Right atrium auricular region (tissue), 2 donors: Measurements from ENCODE around the gene ZNF679. TPM values are rescaled to one million over a fixed set of nuclear protein-coding genes. Genes with fewer than 3 reads are reported as not detected.
A peak's percentile ranks its signal among the peaks of the same experiment; 100 is the strongest.
"Not testable (repeated sequence)": the region's sequence is repeated elsewhere in the genome, so short reads cannot be mapped to it uniquely, and the experiment has no call there.

Experiments used
- DNase-seq: peaks from one replicate; pipeline ENCODE4 v3.0.0-alpha.2; 2019; ENCODE audit warnings: low spot score
- H3K27ac ChIP-seq, 2 donors: fragments of 200-600 bp; sonication (generic); 1 replicate in 1 of 2; 2 replicates in 1 of 2; pipeline ENCODE4 v1.5.1; 2016 to 2019
- H3K27me3 ChIP-seq, 2 donors: fragments of 200-600 bp; sonication (generic); one replicate each; pipeline versions ENCODE4 v1.5.1 to v1.6.0; 2017 to 2019
- H3K36me3 ChIP-seq: fragments of 200-600 bp; sonication (generic); one replicate; pipeline ENCODE4 v1.5.1; 2016
- H3K4me1 ChIP-seq, 2 donors: fragments of 200-600 bp; sonication (generic); one replicate each; pipeline versions ENCODE4 v1.5.1 to v1.6.0; 2017 to 2019
- H3K4me3 ChIP-seq, 2 donors: fragments of 200-600 bp; sonication (generic); 1 replicate in 1 of 2; 2 replicates in 1 of 2; pipeline ENCODE4 v1.5.1; 2017 to 2019; ENCODE audit warnings: mild to moderate bottlenecking in 1 of 2, moderate library complexity in 1 of 2
- H3K9me3 ChIP-seq, 2 donors: fragments of 200-600 bp; sonication (generic); one replicate each; pipeline ENCODE4 v1.5.1; 2019
- total RNA-seq, 2 donors: library from RNA; depleted of rRNA; stranded (reverse); fragments of >200 nt; gene quantifications; one replicate each; pipeline ENCODE4 v1.1.0, GENCODE V29; 2016
- TF ChIP-seq, protein P1 (sequence below), 2 donors: fragments of 200-600 bp; sonication (generic); IDR thresholded peaks; one replicate each; pipeline ENCODE4 v1.5.1; 2019; ENCODE audit warnings: antibody characterized with exemption in 2 of 2

The ZNF679 gene
- total RNA-seq, 2 donors from 2014 or later, result not detected

DNA sequence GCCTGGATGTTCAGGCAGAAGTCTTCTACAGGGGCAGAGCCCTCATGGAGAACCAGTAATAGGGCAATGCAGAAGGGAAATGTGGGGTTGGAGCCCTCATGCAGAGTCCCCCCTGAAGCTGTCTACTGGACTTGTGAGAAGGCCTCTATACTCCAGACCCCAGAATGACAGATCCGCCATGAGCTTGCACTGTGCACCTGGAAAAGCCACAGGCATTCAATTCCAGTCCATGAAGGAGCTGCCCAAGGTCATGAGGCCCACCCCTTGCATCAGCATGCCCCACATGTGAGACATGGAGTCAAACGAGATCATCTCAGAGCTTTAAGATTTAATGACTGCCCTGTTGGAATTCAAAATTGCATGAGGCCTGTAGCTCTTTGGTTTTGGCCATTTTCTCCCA, 4.9 kb upstream of the ZNF679 start:
- Histone ChIP-seq H3K27me3 (no peaks in the 10 kb centered on the region), H3K4me1 (no peaks in the 10 kb centered on the region), H3K36me3 (no peaks in the 10 kb centered on the region), H3K4me3 (no peak overlapping the region), H3K27ac (no peak overlapping the region), H3K9me3 (peaks cover 0 to 68% of the 10 kb centered on the region in 2 donors)
- DNase-seq, result no peak
- TF ChIP-seq, protein P1, sequence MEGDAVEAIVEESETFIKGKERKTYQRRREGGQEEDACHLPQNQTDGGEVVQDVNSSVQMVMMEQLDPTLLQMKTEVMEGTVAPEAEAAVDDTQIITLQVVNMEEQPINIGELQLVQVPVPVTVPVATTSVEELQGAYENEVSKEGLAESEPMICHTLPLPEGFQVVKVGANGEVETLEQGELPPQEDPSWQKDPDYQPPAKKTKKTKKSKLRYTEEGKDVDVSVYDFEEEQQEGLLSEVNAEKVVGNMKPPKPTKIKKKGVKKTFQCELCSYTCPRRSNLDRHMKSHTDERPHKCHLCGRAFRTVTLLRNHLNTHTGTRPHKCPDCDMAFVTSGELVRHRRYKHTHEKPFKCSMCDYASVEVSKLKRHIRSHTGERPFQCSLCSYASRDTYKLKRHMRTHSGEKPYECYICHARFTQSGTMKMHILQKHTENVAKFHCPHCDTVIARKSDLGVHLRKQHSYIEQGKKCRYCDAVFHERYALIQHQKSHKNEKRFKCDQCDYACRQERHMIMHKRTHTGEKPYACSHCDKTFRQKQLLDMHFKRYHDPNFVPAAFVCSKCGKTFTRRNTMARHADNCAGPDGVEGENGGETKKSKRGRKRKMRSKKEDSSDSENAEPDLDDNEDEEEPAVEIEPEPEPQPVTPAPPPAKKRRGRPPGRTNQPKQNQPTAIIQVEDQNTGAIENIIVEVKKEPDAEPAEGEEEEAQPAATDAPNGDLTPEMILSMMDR (IDR thresholded peaks at IDR 0.05), result no peak

DNA sequence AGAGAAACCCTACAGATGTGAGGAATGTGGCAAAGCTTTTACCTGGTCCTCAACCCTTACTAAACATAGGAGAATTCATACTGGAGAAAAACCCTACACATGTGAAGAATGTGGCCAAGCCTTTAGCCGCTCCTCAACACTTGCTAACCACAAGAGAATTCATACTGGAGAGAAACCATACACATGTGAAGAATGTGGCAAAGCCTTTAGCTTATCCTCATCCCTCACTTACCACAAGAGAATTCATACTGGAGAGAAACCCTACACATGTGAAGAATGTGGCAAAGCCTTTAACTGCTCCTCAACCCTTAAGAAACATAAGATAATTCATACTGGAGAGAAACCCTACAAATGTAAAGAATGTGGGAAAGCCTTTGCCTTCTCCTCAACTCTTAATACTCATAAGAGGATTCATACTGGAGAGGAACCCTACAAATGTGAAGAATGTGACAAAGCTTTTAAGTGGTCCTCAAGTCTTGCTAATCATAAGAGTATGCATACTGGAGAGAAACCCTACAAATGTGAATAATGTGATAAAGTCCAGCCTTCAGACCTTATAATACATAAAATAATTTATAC, 38.2 kb downstream of the ZNF679 start:
- no peaks in the 10 kb centered on the region for H3K36me3 ChIP-seq
- no peak for DNase-seq
- H3K4me3 ChIP-seq, result no peak overlapping the region
- no peaks in the 10 kb centered on the region for H3K27me3 ChIP-seq
- H3K4me1 ChIP-seq, result no peaks in the 10 kb centered on the region
- TF ChIP-seq, protein P1 (IDR thresholded peaks at IDR 0.05), result no peak
- peaks cover 11 to 64% of the 10 kb centered on the region in 2 donors for H3K9me3 ChIP-seq
- no peak overlapping the region for H3K27ac ChIP-seq

DNA sequence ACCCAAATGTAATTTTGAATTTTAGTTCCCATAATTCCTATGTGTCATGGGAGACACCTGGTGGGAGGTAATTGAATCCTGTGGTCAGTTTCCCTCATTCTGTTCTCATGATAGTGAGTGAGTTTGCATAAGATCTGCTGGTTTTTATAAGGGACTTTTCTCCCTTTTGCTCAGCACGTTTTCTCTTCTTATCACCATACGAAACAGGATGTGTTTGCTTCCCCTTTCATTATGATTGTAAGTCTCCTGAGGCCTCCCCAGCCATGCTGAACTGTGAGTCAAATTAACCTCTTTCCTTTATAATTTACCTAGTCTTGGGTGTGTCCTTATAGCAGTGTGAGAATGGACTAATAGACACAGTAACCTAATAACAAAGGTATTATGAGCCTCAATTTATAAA, 49.4 kb downstream of the ZNF679 start:
- Histone ChIP-seq H3K36me3 (no peaks in the 10 kb centered on the region), H3K4me1 (no peaks in the 10 kb centered on the region), H3K4me3 (no peak overlapping the region), H3K27me3 (no peaks in the 10 kb centered on the region), H3K27ac (no peak overlapping the region), H3K9me3 (no peaks in the 10 kb centered on the region)
- no peak for DNase-seq
- TF ChIP-seq, protein P1 (IDR thresholded peaks at IDR 0.05), result no peak

DNA sequence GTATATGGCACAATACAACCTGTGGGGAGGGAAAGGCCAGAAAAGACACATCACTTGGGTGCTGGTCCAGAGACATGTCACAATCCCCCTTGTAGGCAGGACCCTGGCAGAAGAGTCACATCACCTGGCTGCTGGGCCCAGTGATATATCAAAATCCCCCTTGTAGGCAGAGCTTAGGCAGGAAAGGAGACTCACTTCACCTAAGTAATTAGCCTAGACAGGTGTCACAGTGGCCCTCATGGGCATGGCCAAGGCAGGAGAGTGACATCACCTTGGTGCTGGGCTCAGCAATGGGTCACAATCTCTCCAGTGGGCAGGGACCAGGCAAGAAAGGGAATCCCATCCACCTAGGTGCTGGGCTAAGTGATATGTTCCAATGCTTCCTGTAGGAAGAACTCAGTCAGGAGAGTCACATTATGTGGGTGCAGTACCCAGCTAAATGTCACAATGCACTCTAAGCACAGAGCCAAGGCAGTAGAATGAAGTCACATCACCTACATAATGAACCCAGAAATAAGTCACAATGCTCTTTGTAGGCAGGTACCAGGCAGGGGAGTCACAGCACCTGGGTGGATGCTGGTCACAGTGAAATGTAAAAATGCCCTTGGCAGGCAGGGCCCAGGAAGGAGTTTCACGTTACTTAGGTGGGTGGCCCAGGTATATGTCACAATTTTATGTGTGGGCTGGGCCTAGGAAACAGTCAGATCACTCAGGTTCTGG, 66.6 kb downstream of the ZNF679 start:
- H3K27ac ChIP-seq, result no peak overlapping the region

DNA sequence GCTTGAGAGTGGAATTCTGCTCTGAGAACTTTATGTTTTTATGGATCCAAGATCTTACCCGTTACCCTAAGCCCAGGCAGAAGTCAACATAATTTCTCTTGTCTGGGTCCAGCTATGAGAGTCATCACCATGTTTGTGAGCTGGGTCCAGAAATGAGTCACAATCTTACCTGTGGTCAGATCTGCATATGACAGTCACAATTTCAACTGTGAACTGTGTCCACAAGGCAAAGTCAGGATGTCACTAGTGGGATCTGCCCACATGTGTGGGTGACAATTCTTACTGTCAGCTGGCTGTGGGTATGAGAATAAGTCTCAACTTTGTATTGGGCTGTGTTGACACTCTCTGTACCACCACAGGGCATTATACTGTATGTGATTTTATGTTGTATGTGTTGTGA, 69.1 kb downstream of the ZNF679 start:
- H3K27me3 ChIP-seq, H3K27ac ChIP-seq, H3K4me3 ChIP-seq, H3K9me3 ChIP-seq, H3K4me1 ChIP-seq, H3K36me3 ChIP-seq: not testable (repeated sequence)
- DNase-seq, result peak; percentile 9

More for the DNA sequence above, 66.6 kb downstream of the ZNF679 start:
- Histone ChIP-seq H3K27me3 (no peaks in the 10 kb centered on the region), H3K4me1 (no peaks in the 10 kb centered on the region), H3K9me3 (no peaks in the 10 kb centered on the region), H3K36me3 (no peaks in the 10 kb centered on the region), H3K4me3 (no peak overlapping the region)
- TF ChIP-seq, protein P1 (IDR thresholded peaks at IDR 0.05), result no peak
- DNase-seq, result peak; percentile 32

DNA sequence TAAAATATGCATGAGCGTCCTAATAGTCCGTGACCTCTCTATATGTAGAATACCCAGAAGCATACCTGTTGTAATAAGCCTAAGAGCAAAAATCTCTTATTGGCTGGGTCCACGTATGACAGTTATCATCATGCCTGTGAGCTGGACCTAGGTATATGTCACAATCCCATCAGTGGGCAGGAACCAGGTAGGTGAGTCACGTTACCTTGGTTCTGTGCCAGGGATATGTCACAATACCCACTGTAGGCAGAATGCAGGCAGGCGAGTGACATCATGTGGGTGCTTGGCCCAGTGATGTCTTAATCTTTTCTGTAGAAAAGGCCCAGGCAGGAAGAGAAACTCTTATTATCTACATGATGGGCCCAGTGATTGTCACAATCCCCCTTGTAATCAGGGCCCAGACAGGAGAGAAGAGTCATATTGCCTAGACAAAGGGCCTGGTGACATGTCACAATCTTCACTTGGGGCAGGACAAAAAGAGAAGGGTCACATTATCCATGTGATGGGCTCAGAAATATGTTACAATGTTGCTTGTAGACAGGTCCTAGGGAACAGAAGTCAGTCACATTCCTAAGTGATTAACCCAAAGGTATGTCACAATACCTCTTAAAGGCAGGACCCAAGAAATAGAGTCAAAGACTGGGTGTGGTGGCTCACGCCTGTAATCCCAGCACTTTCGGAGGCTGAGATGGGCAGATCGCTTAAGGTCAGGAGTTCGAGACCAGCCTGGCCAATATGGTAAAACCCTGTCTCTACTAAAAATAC, 72.5 kb downstream of the ZNF679 start:
- H3K4me1 ChIP-seq, result no peaks in the 10 kb centered on the region
- H3K27me3 ChIP-seq, result no peaks in the 10 kb centered on the region
- H3K4me3 ChIP-seq, result no peak overlapping the region
- peak; percentile 48 for DNase-seq
- H3K36me3 ChIP-seq, result no peaks in the 10 kb centered on the region
- no peak overlapping the region for H3K27ac ChIP-seq
- no peaks in the 10 kb centered on the region for H3K9me3 ChIP-seq
- TF ChIP-seq, protein P1 (IDR thresholded peaks at IDR 0.05), result no peak
